ENCODE data around the gene OR6S1. TPM values are rescaled to one million over a fixed set of nuclear protein-coding genes. Genes with fewer than 3 reads are reported as not detected.

The OR6S1 gene
- total RNA-seq, 2 donors from 2014 or later: not detected

DNA sequence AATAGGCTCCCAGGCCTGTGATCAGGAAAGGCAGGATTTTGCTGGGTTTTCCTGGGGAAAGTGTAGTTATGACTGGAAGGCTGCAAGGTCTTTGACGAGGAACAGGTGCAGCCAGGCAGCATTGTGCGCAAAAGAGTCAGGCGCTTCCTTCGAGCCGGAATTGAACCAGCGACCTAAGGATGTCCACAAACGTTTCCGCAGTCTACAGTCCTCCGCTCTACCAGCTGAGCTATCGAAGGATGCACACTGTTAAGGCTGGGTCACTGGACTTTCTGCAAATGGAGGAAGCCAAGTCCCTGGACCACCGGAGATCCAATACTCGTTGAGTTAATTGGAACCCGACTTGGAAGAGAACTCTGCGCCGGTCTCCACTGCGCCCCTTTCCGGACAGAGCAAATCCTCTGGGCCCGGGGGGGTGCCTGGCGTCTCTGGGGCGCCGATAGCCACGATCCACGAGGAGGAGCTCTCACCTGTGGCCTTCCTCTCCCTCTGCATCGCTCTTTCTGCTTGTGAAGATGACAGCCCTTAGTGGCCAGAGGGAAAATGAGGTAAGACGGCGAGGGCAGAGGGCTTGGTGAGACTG, 18.4 kb upstream of the OR6S1 start:
- H3K27me3 ChIP-seq: peaks cover 0 to 4% of the 10 kb centered on the region in 2 donors
- intact Hi-C loops (cut with DNase I): no loop called here

DNA sequence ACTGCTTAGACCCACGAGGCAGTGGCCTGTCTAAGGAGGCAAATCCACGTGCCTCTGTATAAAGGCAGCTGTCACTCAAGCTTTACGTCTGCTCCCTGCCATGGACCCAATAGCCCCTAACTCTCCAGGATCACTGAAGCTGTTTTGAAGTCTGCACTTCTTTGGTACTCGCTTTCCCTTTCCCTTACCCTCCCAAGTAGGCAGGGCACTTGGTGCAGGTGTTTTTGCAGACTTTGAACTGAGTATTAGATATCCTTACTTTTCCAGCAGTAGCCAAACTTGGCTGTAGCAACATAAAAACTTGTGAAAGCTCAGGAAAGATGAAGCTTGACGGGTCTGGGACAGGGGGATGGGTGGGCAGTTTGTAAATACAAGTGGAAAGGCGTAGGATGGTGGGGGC, 17.8 kb upstream of the OR6S1 start:
- H3K4me1 ChIP-seq: peaks cover 11% of the 10 kb centered on the region
- ATAC-seq: no peak
- no peak overlapping the region for H3K27ac ChIP-seq
- H3K9me3 ChIP-seq: no peaks in the 10 kb centered on the region
- H3K4me3 ChIP-seq: no peak overlapping the region
- TF ChIP-seq, protein P1, sequence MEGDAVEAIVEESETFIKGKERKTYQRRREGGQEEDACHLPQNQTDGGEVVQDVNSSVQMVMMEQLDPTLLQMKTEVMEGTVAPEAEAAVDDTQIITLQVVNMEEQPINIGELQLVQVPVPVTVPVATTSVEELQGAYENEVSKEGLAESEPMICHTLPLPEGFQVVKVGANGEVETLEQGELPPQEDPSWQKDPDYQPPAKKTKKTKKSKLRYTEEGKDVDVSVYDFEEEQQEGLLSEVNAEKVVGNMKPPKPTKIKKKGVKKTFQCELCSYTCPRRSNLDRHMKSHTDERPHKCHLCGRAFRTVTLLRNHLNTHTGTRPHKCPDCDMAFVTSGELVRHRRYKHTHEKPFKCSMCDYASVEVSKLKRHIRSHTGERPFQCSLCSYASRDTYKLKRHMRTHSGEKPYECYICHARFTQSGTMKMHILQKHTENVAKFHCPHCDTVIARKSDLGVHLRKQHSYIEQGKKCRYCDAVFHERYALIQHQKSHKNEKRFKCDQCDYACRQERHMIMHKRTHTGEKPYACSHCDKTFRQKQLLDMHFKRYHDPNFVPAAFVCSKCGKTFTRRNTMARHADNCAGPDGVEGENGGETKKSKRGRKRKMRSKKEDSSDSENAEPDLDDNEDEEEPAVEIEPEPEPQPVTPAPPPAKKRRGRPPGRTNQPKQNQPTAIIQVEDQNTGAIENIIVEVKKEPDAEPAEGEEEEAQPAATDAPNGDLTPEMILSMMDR (IDR thresholded peaks at IDR 0.05): no peak
- no peak for TF ChIP-seq POLR2A (IDR thresholded peaks at IDR 0.05)
- intact Hi-C loops (cut with DNase I): no loop called here
- peaks cover 0 to 5% of the 10 kb centered on the region in 2 donors for H3K27me3 ChIP-seq
- no peaks in the 10 kb centered on the region for H3K36me3 ChIP-seq (replicated peaks in 1 of 2; ENCODE audit: insufficient read depth in 1 of 2, low read depth in 2 of 2)
- no peak for DNase-seq
- WGBS, 2 donors: 62 to 79% methylated on average over 6 of the region's 6 CpGs

More for the DNA sequence above, 18.4 kb upstream of the OR6S1 start:
- no peak overlapping the region for H3K27ac ChIP-seq
- 44 to 52% methylated on average over 24 to 26 of the region's 26 CpGs for WGBS, 2 donors
- DNase-seq (no peak), ATAC-seq (no peak)
- peaks cover 11% of the 10 kb centered on the region for H3K4me1 ChIP-seq
- no peaks in the 10 kb centered on the region for H3K36me3 ChIP-seq (replicated peaks in 1 of 2; ENCODE audit: insufficient read depth in 1 of 2, low read depth in 2 of 2)
- TF ChIP-seq, protein P1 (IDR thresholded peaks at IDR 0.05): no peak
- TF ChIP-seq POLR2A (IDR thresholded peaks at IDR 0.05): no peak
- H3K4me3 ChIP-seq: no peak overlapping the region
- H3K9me3 ChIP-seq: no peaks in the 10 kb centered on the region

DNA sequence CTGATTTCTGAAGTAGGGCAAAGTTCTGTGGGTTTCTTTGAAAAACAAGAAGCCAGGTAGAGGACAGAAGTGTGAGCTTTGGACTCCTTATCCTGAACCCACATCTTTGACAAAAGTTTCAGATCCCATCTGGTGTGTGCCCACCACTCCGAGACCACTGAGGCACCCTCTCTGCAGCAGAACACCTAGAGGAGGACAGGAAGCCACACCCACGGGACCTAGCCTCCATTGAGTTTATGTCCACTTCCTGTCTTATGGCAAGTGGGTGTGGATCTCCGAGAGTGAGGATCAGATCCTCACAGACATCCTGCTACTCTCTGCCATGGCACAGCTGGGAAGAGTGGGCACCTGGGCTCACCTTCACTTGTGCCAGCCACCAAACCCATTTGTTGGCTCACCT, 16.8 kb upstream of the OR6S1 start:
- ATAC-seq (no peak), DNase-seq (no peak)
- H3K27ac ChIP-seq: no peak overlapping the region
- TF ChIP-seq POLR2A (IDR thresholded peaks at IDR 0.05): no peak
- peaks cover 9% of the 10 kb centered on the region for H3K4me1 ChIP-seq
- 69 to 76% methylated on average over 3 of the region's 3 CpGs for WGBS, 2 donors
- intact Hi-C loops (cut with DNase I): no loop called here
- H3K36me3 ChIP-seq (replicated peaks in 1 of 2; ENCODE audit: insufficient read depth in 1 of 2, low read depth in 2 of 2): no peaks in the 10 kb centered on the region
- no peaks in the 10 kb centered on the region for H3K9me3 ChIP-seq
- H3K27me3 ChIP-seq: peaks cover 0 to 14% of the 10 kb centered on the region in 2 donors
- H3K4me3 ChIP-seq: no peak overlapping the region

DNA sequence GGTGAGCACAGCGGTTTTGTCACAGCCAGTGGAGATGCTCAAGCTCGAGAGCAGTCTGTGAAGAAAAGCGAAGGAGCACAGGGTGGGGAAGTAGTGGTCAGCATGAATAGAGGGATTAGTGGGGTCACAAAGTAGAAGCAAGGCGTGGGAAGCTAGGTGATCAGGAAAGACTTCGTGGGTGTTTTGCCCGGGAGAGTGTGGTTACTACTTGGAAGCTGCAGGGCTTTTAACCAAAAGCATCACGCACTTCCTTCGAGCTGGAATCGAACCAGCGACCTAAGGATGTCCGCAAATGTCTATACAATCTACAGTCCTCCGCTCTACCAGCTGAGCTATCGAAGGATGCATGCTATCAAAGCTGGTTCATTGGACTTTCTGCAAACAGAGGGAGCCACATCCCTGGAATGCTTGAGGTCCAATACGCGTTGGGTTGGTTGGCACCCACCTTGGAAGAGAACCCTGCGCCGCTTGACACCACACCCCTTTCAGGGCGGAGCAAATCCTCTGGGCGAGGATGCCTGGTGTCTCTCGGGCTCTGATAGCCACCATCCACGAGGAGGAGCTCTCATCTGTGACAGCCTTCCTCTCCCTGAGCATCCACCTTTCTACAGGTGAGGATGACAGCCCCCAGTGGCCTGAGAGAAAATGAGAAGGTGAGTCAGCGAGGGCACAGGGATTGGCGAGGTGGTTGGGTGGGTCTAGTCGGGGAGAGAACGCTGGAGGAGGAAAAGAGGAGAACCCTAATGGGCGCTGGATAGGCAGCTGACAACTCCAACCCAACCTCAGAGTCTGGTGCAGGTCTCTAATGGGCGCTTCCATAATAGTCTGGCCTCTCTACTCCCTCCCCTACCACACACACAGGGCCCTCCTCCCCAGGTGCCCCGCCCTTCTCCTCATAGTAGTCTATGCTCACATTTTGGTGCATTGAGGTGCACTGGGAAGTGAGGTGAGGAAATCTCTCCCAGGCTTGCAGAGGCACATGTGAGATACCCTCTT, 16.0 kb upstream of the OR6S1 start:
- no peak for TF ChIP-seq POLR2A (IDR thresholded peaks at IDR 0.05)
- TF ChIP-seq, protein P1 (IDR thresholded peaks at IDR 0.05): peak in 1 of 7 experiments; percentile 16
- Histone ChIP-seq H3K27me3 (peaks cover 0 to 20% of the 10 kb centered on the region in 2 donors), H3K9me3 (no peaks in the 10 kb centered on the region), H3K27ac (no peak overlapping the region), H3K36me3 (replicated peaks in 1 of 2; ENCODE audit: insufficient read depth in 1 of 2, low read depth in 2 of 2) (no peaks in the 10 kb centered on the region), H3K4me3 (no peak overlapping the region), H3K4me1 (peaks cover 7% of the 10 kb centered on the region)
- 19 to 30% methylated on average over 24 to 28 of the region's 28 CpGs for WGBS, 2 donors
- intact Hi-C loops (cut with DNase I): no loop called here
- no peak for DNase-seq
- ATAC-seq: no peak

DNA sequence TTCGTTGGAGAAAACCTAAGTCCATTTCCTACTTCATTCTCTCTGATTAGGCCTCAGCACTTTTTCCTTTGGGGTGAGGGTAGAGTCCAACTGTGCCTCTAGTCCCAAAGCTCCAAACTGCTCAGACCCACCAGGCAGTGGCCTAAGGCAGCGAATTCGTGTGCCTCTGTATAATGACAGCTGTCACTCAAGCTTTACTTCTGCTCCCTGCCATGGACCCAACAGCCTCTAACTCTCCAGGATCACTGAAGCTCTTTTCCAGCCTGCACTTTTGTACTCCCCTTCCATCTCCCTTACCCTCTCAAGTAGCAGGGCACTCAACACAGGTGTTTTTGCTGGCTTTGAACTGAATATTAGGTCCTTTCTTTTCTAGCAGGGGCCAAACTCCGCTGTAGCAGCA, 14.8 kb upstream of the OR6S1 start:
- ATAC-seq (no peak), DNase-seq (no peak)
- H3K36me3 ChIP-seq (replicated peaks in 1 of 2; ENCODE audit: insufficient read depth in 1 of 2, low read depth in 2 of 2): no peaks in the 10 kb centered on the region
- H3K4me3 ChIP-seq: no peak overlapping the region
- intact Hi-C loops (cut with DNase I): no loop called here
- 64% methylated on average over 4 of the region's 4 CpGs for WGBS, 2 donors
- no peaks in the 10 kb centered on the region for H3K9me3 ChIP-seq
- TF ChIP-seq, protein P1 (IDR thresholded peaks at IDR 0.05): no peak
- TF ChIP-seq POLR2A (IDR thresholded peaks at IDR 0.05): no peak
- H3K27me3 ChIP-seq: peaks cover 0 to 30% of the 10 kb centered on the region in 2 donors
- H3K4me1 ChIP-seq: peaks cover 6% of the 10 kb centered on the region
- no peak overlapping the region for H3K27ac ChIP-seq

Data from body of pancreas (tissue), 4 donors.